ENCODE measurements around the gene PSMD8.

The PSMD8 gene

DNA sequence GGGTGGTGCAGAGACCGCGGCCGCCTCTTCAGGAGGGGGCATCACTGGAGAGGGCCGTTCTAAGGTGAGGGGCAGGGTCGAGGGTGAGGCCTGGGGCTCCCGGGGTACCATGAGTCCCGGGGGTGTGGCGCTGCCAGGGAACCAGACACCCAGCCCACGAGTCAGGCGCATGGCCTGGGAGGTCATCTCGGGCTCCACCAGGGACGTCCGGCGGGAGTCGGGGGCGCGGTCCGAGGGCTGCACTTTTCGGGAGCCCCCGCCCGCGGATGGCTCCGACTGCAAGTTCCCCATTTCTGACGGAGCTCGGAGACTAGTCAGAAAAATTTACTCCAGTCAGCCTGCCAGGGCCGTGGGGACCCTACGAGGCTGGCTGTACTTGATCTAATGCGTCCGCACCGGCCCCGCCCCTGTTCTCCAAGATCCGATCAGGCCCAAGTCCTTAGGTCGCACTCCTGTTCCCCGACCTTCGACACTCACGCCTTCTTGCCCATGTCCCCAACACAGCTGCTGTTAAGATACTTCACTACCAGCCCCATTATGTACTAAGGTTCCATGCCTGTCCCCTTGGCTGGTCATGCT is 12.7 kb downstream of the PSMD8 start:
- DNase-seq (ENCODE audit: low read depth in 2 of 3, low spot score in 1 of 3), result no peak

DNA sequence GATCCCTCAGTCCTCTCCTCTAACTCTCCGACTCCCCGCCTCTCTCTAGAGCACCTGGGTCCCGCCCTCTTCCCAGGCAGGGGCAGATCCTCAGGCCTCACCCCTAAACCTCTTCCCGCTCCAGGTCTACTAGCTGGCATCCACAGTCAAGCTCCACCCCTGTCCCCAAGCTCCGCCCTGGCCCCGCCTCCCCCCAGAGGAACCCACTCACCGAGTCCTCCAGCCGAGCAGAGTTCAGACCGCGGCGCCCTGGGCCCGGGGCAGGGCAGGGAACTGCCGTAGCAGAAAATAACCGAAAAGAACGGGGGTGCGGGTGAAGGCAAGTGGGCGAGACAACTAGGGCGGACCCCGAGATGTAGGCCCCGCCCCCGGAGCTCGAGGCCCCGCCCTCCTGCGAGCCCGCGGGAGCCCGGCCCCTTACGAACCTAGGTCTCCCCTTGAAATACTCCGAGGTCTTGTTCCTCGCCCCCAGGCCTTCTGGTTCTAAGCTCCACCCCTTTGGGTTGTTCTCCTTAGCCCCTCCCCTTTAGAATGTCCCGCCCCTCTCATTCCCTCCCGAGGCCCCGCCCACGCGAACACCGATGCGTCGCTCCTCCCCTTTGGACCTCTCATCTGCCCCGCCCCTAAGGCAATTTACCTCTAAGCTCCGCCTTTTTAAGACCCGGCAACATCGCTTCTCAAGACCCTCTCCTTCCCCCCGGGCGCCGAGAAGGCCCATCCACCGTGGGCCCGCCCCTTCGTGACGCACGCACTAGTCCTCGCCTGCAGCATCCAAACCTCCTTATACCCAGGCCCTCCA is 13.4 kb downstream of the PSMD8 start, which contains the start of gene GGN:
TSS of gene GGN (minus strand) at position 485 of the 799 bp plus-strand sequence. CDS start 773 bp downstream, outside the sequence.
- DNase-seq (ENCODE audit: low read depth in 2 of 3, low spot score in 1 of 3), result peak; percentile 82 to 92 (median 83)

GRCh38 chr19:38388349-38389100 is 14.2 kb downstream of the PSMD8 start, which contains the start of gene SPRED3:
TSS of gene SPRED3 (plus strand) at chr19:38388697. CDS start at chr19:38390303, 1,606 bp downstream.
- no peak for DNase-seq (ENCODE audit: low read depth in 2 of 3, low spot score in 1 of 3)

DNA sequence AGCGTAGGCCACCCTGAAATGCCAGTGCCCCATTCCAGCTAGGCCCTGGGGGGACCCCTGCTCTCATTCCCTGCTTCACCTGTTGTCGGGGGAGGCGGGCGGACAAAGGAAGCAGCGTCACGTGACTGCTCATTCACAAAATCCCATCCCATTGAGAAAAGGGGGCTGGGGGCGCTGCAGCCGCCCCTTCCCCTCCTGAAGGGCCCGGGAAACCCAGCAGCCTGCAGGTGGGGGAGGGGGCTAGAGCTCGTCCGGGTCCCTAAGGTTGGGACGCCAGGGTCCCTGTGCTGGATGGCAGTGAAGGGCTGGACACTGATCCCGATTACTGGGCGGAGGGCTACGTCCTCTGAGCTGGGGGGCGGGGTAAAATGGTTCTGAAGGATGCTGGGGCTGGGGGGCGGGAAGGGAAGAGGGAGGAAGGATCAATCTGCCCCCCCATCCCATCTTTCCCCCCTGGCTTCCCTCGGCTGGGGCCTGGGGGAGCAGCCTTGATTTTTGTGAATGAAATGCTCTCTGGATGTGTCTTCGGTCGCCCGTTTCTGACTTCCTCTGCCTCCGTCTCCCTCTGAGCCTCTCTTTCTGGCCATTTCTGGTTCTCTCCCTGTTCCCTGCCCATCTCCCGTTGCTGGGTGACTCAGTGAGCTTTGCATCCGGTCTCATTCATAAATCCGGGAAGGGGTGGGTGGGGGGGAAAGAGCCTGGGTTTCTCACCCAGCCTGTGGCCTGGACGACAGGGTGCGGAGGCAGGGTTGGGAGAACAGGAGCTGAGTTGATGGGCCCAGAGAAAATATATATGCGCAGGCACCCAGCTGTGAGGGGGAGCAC is 14.9 kb downstream of the PSMD8 start:
- no peak for DNase-seq (ENCODE audit: low read depth in 2 of 3, low spot score in 1 of 3)

DNA sequence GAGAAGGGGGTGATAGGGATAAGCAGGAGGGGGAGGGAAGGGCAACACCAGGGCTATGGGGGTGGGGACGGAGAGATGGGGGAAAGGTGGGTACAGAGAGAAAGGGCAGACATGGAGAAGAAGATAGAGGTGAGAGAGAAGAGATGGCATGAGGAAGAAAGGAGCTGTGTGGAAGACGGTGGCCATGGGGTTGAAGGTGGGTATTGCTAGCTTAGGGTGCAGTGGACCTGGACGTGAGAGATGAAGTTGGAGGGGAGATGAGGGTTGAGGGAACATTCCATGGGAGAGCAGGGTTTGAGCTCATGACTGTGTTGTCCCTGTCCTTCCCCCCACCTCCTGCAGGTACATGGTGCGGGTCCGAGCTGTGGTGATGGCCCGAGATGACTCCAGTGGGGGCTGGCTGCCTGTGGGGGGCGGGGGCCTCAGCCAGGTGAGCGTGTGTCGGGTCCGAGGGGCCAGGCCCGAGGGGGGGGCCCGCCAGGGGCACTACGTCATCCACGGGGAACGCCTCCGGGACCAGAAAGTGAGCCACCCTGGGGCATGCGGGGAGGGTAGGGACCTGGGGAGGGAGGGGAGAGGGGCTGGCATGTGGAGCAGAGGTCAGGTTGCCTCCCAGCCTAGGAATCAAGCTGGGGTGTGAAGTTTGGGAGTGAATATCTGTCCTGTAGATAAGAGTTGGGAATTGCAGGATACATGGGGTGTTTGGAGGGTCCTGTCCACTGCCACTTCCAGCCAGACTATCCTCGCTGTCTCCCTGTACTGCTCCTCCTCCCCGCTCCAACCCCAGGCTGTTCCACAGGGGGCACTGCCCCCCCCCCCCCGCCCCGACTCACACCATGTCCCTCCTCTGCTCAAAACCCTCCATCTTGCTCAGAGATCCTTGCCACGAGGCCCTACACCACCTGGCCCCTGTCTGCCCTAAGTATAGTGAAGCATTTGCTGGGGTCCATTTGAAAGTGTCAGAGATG is 15.9 kb downstream of the PSMD8 start:
- DNase-seq (ENCODE audit: low read depth in 2 of 3, low spot score in 1 of 3), result no peak

- no peak for DNase-seq (ENCODE audit: low read depth in 2 of 3, low spot score in 1 of 3)
Measured at GRCh38 chr19:38391911-38392464, 17.6 kb downstream of the PSMD8 start.

DNA sequence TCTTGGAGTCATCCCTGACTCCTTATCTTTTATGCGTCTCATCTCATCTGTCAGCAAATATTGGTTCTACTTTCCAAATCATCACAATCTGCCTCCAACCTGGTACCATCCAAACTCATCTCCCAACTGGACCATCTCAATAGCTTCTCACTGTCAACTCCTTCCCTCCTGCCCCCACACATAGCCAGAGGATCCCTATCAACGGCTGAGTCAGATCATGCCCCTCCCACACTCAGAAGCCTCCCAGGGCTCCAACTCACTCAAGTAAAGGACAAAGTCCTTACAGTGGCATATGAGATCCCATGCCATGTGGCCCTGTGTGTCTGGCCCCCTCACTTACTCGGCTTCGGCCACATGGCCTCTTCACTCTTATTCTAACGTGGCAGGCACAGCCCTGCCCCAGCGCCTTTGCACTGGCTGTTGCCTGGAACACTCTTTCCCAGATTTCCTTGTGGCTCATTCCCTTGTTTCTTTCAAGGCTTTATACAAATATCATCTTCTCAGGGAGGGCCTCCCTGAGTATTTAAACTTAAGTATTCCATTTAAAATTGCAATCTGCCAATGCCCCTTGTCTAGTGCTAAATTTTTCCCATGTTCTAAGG is 18.4 kb downstream of the PSMD8 start:
- DNase-seq (ENCODE audit: low read depth in 2 of 3, low spot score in 1 of 3), result no peak

- DNase-seq (ENCODE audit: low read depth in 2 of 3, low spot score in 1 of 3), result peak; percentile 61 to 74 (median 67)
Measured at GRCh38 chr19:38394488-38394887, 20.1 kb downstream of the PSMD8 start.

DNA sequence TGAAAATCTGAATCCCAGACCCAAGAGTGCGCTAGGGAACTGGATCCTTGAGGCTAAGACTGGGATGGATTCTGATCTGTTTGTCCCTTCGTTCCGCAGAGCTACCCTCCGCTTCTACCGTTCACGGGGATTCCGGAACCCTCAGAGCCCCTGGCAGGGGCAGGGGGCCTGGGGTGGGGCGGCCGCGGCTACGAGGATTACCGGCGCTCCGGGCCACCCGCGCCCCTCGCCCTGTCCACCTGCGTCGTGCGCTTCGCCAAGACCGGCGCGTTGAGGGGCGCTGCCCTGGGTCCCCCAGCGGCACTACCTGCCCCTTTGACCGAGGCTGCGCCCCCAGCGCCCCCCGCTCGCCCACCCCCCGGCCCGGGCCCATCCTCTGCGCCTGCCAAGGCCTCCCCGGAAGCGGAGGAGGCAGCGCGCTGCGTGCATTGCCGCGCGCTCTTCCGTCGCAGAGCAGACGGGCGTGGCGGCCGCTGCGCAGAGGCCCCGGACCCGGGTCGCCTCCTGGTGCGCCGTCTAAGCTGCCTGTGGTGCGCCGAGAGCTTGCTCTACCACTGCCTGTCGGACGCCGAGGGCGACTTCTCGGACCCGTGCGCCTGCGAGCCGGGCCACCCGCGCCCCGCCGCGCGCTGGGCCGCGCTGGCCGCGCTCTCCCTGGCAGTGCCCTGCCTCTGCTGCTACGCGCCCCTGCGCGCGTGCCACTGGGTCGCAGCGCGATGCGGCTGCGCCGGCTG is 21.2 kb downstream of the PSMD8 start:
- peak in 1 of 3 donors; percentile 31 for DNase-seq (ENCODE audit: low read depth in 2 of 3, low spot score in 1 of 3)

- no peak for DNase-seq (ENCODE audit: low read depth in 2 of 3, low spot score in 1 of 3)
Measured at GRCh38 chr19:38399081-38399480, 24.7 kb downstream of the PSMD8 start.

GRCh38 chr19:38399537-38399936 is 25.2 kb downstream of the PSMD8 start:
- DNase-seq (ENCODE audit: low read depth in 2 of 3, low spot score in 1 of 3), result no peak

DNA sequence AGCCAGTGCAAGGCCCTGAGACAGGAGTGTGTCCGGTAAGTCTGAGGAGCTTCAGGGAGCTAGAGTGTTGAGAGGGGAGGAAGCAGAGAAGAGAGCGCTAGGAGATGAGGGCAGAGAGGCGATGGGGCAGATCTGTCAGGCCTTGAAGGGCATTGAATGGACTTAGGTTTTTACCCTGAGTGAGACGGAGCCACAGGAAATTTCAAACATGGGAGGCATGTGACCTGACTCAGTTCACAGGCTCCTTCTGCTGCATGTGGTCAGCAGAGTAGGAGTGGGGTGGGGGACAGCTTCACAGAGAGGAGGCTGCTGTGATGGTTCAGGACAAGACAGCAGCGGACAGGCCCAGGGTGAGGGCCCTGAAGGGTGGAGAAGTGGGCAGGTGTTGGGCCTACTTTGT is 26.0 kb downstream of the PSMD8 start:
- no peak for DNase-seq (ENCODE audit: low read depth in 2 of 3, low spot score in 1 of 3)

DNA sequence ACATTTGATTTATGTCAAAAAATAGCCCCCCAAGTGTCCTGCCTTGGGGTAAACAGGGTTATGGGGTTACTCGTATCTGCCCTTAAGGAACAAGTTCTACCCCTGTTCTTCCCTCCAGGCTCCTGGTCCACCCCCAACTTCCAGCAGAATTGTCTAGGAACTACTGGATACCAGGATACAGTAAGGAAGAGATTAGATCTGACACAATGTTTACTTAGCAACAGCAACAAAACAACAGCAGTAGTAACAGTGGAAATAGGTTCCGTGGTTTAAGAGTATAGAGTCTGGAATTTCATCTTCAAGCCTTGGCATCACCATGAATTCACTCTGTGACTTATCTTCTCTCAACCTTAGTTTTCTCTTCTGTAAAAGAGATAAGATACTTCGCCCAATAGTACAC is 26.8 kb downstream of the PSMD8 start:
- DNase-seq (ENCODE audit: low read depth in 2 of 3, low spot score in 1 of 3), result no peak

DNA sequence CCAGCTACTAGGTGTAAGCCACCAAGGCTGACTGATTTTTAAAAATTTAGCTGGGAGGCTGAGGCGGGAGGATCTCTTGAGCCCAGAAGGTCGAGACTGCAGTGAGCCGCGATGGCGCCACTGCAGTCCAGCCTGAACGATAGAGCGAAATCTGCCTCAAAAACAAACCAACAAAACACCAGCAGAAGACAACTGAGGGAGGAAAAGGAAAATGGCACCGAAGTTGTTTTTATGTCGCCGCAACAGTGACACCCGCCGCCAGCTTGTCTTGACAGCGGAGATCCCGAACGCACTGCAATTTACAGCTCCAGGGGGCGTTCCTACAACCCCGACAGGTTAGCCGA is 28.2 kb downstream of the PSMD8 start:
- DNase-seq (ENCODE audit: low read depth in 2 of 3, low spot score in 1 of 3), result no peak

DNA sequence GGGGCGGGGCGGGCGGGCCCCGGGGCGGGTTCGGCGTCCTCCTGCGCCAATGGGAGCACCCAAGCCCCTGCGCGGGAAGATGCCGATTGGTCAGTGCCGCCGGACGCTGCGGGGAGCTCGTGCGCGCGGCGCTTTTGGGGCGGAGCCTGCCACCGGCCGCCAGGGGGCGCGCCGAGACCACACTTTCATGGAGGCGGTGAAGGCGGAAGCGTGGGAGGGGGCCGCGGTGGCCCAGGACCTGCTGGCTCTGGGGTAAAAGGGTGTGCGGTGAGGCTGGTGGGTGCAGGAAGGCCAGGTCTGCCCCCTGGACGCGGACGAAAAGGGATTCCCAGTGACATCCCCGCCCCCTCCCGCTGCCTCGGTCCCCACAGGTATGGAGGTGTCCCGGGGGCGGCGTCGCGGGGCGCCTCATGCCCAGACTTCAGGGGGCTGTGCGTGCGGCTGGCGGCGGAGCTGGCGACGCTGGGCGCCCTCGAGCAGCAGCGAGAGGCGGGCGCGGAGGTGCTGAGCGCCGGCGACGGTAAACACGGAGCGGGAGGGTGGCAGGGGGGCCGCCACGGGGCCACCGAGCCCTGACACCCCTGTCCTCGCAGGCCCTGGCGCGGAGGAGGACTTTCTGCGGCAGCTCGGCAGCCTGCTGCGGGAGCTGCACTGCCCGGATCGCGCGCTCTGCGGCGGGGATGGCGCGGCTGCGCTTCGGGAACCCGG is 28.8 kb downstream of the PSMD8 start, which contains the start of gene FAM98C:
TSS of gene FAM98C (plus strand) at position 127 of the 708 bp plus-strand sequence. CDS start at position 188, 61 bp downstream.
- peak; percentile 95 to 96 (median 96) for DNase-seq (ENCODE audit: low read depth in 2 of 3, low spot score in 1 of 3)

GRCh38 chr19:38404858-38405257 is 30.5 kb downstream of the PSMD8 start:
- DNase-seq (ENCODE audit: low read depth in 2 of 3, low spot score in 1 of 3), result no peak

GRCh38 chr19:38405276-38405675 is 30.9 kb downstream of the PSMD8 start:
- DNase-seq (ENCODE audit: low read depth in 2 of 3, low spot score in 1 of 3), result no peak
